ENCODE results near the gene FKBP1A.

Gene FKBP1A

GRCh38 chr20:1334370-1334731 lies 58.5 kb downstream of the FKBP1A start:
- Histone ChIP-seq H3K9me3 (ENCODE audit: insufficient read depth, low read length) (no peaks in the 10 kb centered on the region), H3K27me3 (ENCODE audit: insufficient read depth, insufficient read length) (no peaks in the 10 kb centered on the region), H3K36me3 (ENCODE audit: insufficient read depth, insufficient read length, low read length) (peaks cover 52% of the 10 kb centered on the region), H3K4me1 (ENCODE audit: insufficient read depth, insufficient read length) (peaks cover 2% of the 10 kb centered on the region), H3K9ac (ENCODE audit: insufficient read length, low read depth) (no peak overlapping the region), H3K4me3 (ENCODE audit: insufficient read length, low read depth) (no peak overlapping the region)
- DNase-seq (ENCODE audit: low read depth, low spot score) = no peak
- TF ChIP-seq SUZ12 (IDR thresholded peaks at IDR 0.05; ENCODE audit: extremely low read depth, insufficient read depth, insufficient read length) (no peak), ZNF274 (IDR thresholded peaks at IDR 0.05; ENCODE audit: low read depth, low read length) (no peak), YY1 (IDR thresholded peaks at IDR 0.05; ENCODE audit: insufficient read depth, insufficient read length) (no peak)

DNA sequence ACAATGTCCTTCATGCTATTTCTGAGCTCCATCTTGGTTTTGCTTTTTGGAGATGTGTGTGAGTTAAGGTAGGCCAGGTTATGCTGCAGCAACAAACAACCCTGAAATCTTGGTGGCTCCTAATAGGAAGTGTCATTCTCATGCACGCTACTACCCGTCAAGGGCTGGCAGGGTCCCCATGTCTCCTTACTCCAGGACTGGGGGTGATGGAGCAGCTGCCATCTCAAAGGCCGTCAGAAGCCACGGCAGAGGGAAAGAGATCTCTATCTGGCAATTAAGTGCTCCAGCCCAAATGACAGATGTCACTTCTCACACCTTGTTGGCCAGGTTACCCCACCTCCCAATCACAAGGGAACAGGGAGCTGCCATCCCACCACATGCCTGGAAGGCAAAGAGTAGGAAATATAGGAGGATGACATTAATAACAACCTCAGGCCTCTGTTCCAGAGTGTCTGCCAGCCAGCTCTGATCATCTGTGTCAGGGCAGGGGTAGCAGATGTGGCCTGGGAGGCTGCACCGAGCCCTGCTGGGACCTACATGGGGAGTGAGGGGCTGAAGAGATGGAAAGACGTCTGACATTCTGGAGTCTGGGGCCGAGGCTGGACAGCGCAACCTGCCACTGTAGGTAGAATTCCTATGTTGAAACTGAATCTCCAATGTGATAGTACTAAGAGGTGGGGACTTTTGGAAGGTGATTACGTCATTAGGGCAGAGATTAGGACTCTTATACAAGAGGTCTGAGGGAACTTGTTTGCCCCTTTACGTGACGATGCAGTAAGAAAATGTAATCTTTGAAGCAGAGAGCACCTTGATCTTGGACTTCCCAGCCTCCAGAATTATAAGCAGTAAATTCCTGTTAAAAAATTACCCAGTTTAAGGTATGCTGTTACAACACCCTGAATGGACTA lies 59.1 kb downstream of the FKBP1A start:
- no peak for TF ChIP-seq YY1 (IDR thresholded peaks at IDR 0.05; ENCODE audit: insufficient read depth, insufficient read length)
- TF ChIP-seq SUZ12 (IDR thresholded peaks at IDR 0.05; ENCODE audit: extremely low read depth, insufficient read depth, insufficient read length) = no peak
- TF ChIP-seq ZNF274 (IDR thresholded peaks at IDR 0.05; ENCODE audit: low read depth, low read length) = no peak
- Histone ChIP-seq H3K9ac (ENCODE audit: insufficient read length, low read depth) (no peak overlapping the region), H3K9me3 (ENCODE audit: insufficient read depth, low read length) (no peaks in the 10 kb centered on the region), H3K4me3 (ENCODE audit: insufficient read length, low read depth) (no peak overlapping the region), H3K4me1 (ENCODE audit: insufficient read depth, insufficient read length) (peaks cover 2% of the 10 kb centered on the region), H3K27me3 (ENCODE audit: insufficient read depth, insufficient read length) (no peaks in the 10 kb centered on the region), H3K36me3 (ENCODE audit: insufficient read depth, insufficient read length, low read length) (peaks cover 58% of the 10 kb centered on the region)
- DNase-seq (ENCODE audit: low read depth, low spot score) = no peak

GRCh38 chr20:1332749-1333300 lies 60.0 kb downstream of the FKBP1A start:
- no peaks in the 10 kb centered on the region for H3K9me3 ChIP-seq (ENCODE audit: insufficient read depth, low read length)
- peaks cover 2% of the 10 kb centered on the region for H3K4me1 ChIP-seq (ENCODE audit: insufficient read depth, insufficient read length)
- no peak overlapping the region for H3K4me3 ChIP-seq (ENCODE audit: insufficient read length, low read depth)
- H3K36me3 ChIP-seq (ENCODE audit: insufficient read depth, insufficient read length, low read length) = peaks cover 62% of the 10 kb centered on the region
- no peak for DNase-seq (ENCODE audit: low read depth, low spot score)
- no peaks in the 10 kb centered on the region for H3K27me3 ChIP-seq (ENCODE audit: insufficient read depth, insufficient read length)
- H3K9ac ChIP-seq (ENCODE audit: insufficient read length, low read depth) = no peak overlapping the region
- TF ChIP-seq ZNF274 (IDR thresholded peaks at IDR 0.05; ENCODE audit: low read depth, low read length) = no peak
- no peak for TF ChIP-seq YY1 (IDR thresholded peaks at IDR 0.05; ENCODE audit: insufficient read depth, insufficient read length)
- TF ChIP-seq SUZ12 (IDR thresholded peaks at IDR 0.05; ENCODE audit: extremely low read depth, insufficient read depth, insufficient read length) = no peak

DNA sequence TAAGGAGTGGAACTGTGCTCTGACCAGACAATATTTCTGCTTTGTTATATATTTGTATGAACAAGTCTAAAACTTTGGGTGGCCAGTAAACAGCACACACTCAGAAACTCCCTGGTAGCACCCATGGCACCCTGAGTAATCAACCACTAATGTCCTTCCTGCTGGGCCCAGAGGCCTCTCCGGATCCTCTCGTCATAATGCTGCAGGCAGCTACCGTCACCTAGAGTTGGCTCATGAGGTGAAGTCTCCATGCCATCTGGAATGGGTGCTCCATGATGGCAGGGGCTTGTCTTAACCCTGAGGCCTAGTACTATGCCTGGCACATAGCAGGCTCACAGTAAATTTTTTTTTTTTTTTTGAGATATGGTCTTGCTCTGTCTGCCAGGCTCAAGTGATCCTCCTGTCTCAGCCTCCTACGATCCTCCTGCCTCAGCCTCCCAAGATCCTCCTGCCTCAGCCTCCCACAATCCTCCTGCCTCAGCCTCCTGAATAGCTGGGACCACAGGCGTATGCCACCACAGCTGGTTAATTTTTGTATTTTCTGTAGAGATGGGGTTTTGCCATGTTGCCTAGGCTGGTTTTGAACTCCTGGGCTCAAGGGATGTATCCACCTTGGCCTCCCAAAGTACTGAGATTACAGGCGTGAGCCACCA lies 60.9 kb downstream of the FKBP1A start:
- no peak for DNase-seq (ENCODE audit: low read depth, low spot score)
- Histone ChIP-seq H3K4me3 (ENCODE audit: insufficient read length, low read depth) (no peak overlapping the region), H3K9me3 (ENCODE audit: insufficient read depth, low read length) (no peaks in the 10 kb centered on the region), H3K4me1 (ENCODE audit: insufficient read depth, insufficient read length) (peaks cover 2% of the 10 kb centered on the region), H3K9ac (ENCODE audit: insufficient read length, low read depth) (no peak overlapping the region), H3K27me3 (ENCODE audit: insufficient read depth, insufficient read length) (no peaks in the 10 kb centered on the region), H3K36me3 (ENCODE audit: insufficient read depth, insufficient read length, low read length) (peaks cover 61% of the 10 kb centered on the region)
- no peak for TF ChIP-seq ZNF274 (IDR thresholded peaks at IDR 0.05; ENCODE audit: low read depth, low read length)
- no peak for TF ChIP-seq SUZ12 (IDR thresholded peaks at IDR 0.05; ENCODE audit: extremely low read depth, insufficient read depth, insufficient read length)
- TF ChIP-seq YY1 (IDR thresholded peaks at IDR 0.05; ENCODE audit: insufficient read depth, insufficient read length) = no peak

DNA sequence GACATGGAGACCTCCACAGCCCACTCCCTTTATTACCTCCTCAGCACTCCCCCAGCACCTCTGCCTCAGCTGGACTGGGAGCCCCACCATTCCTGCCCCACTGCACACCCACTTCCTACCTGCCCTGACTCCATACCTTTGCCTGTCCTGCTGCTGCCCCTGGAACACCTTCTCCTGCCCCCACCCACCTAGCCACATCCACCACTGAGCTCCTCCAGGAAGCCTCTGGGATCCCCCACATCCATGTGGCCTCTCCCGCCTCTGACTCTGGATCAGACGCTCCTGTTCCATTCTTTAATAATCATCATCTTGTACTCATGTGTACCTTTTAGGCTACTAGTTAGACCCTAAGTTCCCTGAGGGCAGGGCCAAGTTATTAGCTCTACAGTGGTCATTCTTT lies 61.8 kb downstream of the FKBP1A start:
- H3K4me3 ChIP-seq (ENCODE audit: insufficient read length, low read depth) = no peak overlapping the region
- H3K27me3 ChIP-seq (ENCODE audit: insufficient read depth, insufficient read length) = no peaks in the 10 kb centered on the region
- TF ChIP-seq ZNF274 (IDR thresholded peaks at IDR 0.05; ENCODE audit: low read depth, low read length) (no peak), YY1 (IDR thresholded peaks at IDR 0.05; ENCODE audit: insufficient read depth, insufficient read length) (no peak), SUZ12 (IDR thresholded peaks at IDR 0.05; ENCODE audit: extremely low read depth, insufficient read depth, insufficient read length) (no peak)
- no peak for DNase-seq (ENCODE audit: low read depth, low spot score)
- no peaks in the 10 kb centered on the region for H3K4me1 ChIP-seq (ENCODE audit: insufficient read depth, insufficient read length)
- H3K9me3 ChIP-seq (ENCODE audit: insufficient read depth, low read length) = no peaks in the 10 kb centered on the region
- H3K9ac ChIP-seq (ENCODE audit: insufficient read length, low read depth) = no peak overlapping the region
- H3K36me3 ChIP-seq (ENCODE audit: insufficient read depth, insufficient read length, low read length) = peaks cover 61% of the 10 kb centered on the region

DNA sequence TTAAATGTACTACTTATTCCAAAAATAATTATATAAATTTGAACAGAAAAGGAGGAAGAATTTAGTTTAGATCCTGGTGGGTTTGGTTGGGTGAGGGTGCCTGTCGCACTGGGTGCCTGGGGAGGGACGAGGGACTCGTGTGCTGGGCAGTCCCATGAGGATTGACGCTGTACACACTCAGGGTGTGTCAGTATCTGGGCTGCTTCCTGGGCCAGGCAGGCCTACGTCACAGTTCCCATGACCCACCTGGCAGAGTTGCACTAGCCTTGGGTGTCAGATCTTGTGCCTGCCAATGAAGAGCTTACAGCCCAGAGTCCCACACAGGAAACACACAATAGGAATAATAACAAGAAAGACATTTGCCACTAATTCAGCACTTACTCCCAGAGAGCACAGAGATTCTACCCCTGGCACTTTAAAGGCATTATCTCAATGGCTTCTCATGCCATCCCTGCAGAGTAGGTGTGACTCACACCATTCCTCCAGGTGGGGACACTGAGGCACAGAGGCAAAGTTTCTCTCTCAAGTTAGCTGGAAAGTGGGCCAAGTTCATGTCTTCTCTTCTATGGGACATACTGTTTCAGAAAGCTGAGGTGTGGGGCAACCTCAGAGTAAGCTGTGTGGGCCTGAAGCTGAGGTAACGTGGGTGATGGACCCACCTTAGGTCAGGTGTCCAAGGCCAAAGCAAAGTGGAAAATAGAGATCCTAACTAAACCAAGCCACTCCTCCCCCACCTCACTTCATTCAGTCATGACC lies 62.6 kb downstream of the FKBP1A start:
- H3K36me3 ChIP-seq (ENCODE audit: insufficient read depth, insufficient read length, low read length) = peaks cover 61% of the 10 kb centered on the region
- no peaks in the 10 kb centered on the region for H3K27me3 ChIP-seq (ENCODE audit: insufficient read depth, insufficient read length)
- no peaks in the 10 kb centered on the region for H3K4me1 ChIP-seq (ENCODE audit: insufficient read depth, insufficient read length)
- H3K9ac ChIP-seq (ENCODE audit: insufficient read length, low read depth) = no peak overlapping the region
- no peak overlapping the region for H3K4me3 ChIP-seq (ENCODE audit: insufficient read length, low read depth)
- no peaks in the 10 kb centered on the region for H3K9me3 ChIP-seq (ENCODE audit: insufficient read depth, low read length)
- TF ChIP-seq ZNF274 (IDR thresholded peaks at IDR 0.05; ENCODE audit: low read depth, low read length) = no peak
- TF ChIP-seq SUZ12 (IDR thresholded peaks at IDR 0.05; ENCODE audit: extremely low read depth, insufficient read depth, insufficient read length) = no peak
- TF ChIP-seq YY1 (IDR thresholded peaks at IDR 0.05; ENCODE audit: insufficient read depth, insufficient read length) = no peak
- DNase-seq (ENCODE audit: low read depth, low spot score) = no peak
